H9 (cell line): ENCODE measurements around the gene APLN. TPM values are rescaled to one million over a fixed set of nuclear protein-coding genes. Genes with fewer than 3 reads are reported as not detected.
A peak's percentile ranks its signal among the peaks of the same experiment; 100 is the strongest.

ENCODE experiments used
- DNase-seq: peaks from one replicate; pipeline ENCODE4 v3.0.0-alpha.2; 2017
- H2AFZ ChIP-seq: one replicate; pipeline ENCODE4 v1.6.1; 2013; ENCODE audit warnings: mild to moderate bottlenecking, low read length, control low read depth, moderate library complexity
- H2AK5ac ChIP-seq: 2 replicates; pipeline ENCODE4 v1.6.1; 2013; ENCODE audit warnings: low read length, control low read depth, mixed read lengths; ENCODE audit not compliant: insufficient read length
- H2BK120ac ChIP-seq: one replicate; pipeline ENCODE4 v1.6.1; 2013; ENCODE audit warnings: low read depth, mild to moderate bottlenecking, low read length, control low read depth, inconsistent platforms; ENCODE audit not compliant: poor library complexity, severe bottlenecking
- H2BK12ac ChIP-seq: 2 replicates; pipeline ENCODE4 v1.6.1; 2013; ENCODE audit warnings: low read length, control low read depth, mixed read lengths, low read depth; ENCODE audit not compliant: insufficient read length
- H2BK15ac ChIP-seq: 2 replicates; pipeline ENCODE4 v1.6.1; 2013; ENCODE audit warnings: low read depth, low read length, control low read depth
- H2BK20ac ChIP-seq: one replicate; pipeline ENCODE4 v1.6.1; 2013; ENCODE audit warnings: low read depth, mild to moderate bottlenecking, low read length, control low read depth, inconsistent platforms; ENCODE audit not compliant: poor library complexity, severe bottlenecking
- H2BK5ac ChIP-seq: 2 replicates; pipeline ENCODE4 v1.6.1; 2013; ENCODE audit warnings: low read length, control low read depth, mixed read lengths; ENCODE audit not compliant: insufficient read length
- H3K14ac ChIP-seq: 2 replicates; pipeline ENCODE4 v1.6.1; 2013; ENCODE audit warnings: low read length, control low read depth; ENCODE audit not compliant: insufficient read depth
- H3K18ac ChIP-seq: 2 replicates; pipeline ENCODE4 v1.6.1; 2013; ENCODE audit warnings: low read depth, mild to moderate bottlenecking, mixed read lengths, low read length, control low read depth; ENCODE audit not compliant: insufficient read length
- H3K23ac ChIP-seq: 2 replicates; pipeline ENCODE4 v1.6.1; 2013; ENCODE audit warnings: low read length, control low read depth, mixed read lengths, low read depth; ENCODE audit not compliant: insufficient read length
- H3K23me2 ChIP-seq: 2 replicates; pipeline ENCODE4 v1.6.1; 2013; ENCODE audit warnings: low read depth, mild to moderate bottlenecking, mixed read lengths, low read length, control low read depth; ENCODE audit not compliant: insufficient read length, poor library complexity, severe bottlenecking
- H3K27ac ChIP-seq: 2 replicates; pipeline ENCODE4 v1.5.1; 2013; ENCODE audit warnings: low read length, control low read depth, mixed read lengths, low read depth; ENCODE audit not compliant: insufficient read length
- H3K27me3 ChIP-seq: 2 replicates; pipeline ENCODE4 v1.6.1; 2013; ENCODE audit warnings: low read length, control low read depth, inconsistent platforms; ENCODE audit not compliant: insufficient read depth
- H3K4ac ChIP-seq: 2 replicates; pipeline ENCODE4 v1.6.1; 2013; ENCODE audit warnings: low read depth, mild to moderate bottlenecking, control low read depth, inconsistent platforms, low read length, moderate library complexity
- H3K4me1 ChIP-seq: 2 replicates; pipeline ENCODE4 v1.6.1; 2013; ENCODE audit warnings: low read length, control low read depth, inconsistent platforms; ENCODE audit not compliant: insufficient read depth
- H3K4me2 ChIP-seq: 2 replicates; pipeline ENCODE4 v1.6.1; 2013; ENCODE audit warnings: low read length, control low read depth, mixed read lengths; ENCODE audit not compliant: insufficient read length, insufficient read depth
- H3K56ac ChIP-seq: 2 replicates; pipeline ENCODE4 v1.6.1; 2013; ENCODE audit warnings: low read depth, mild to moderate bottlenecking, mixed read lengths, low read length, control low read depth; ENCODE audit not compliant: insufficient read length
- H3K79me1 ChIP-seq: 2 replicates; pipeline ENCODE4 v1.6.1; 2013; ENCODE audit warnings: low read depth, mild to moderate bottlenecking, moderate library complexity, low read length, control low read depth, inconsistent platforms; ENCODE audit not compliant: insufficient read depth, poor library complexity, severe bottlenecking
- H3K79me2 ChIP-seq: 2 replicates; pipeline ENCODE4 v1.6.1; 2013; ENCODE audit warnings: low read length, control low read depth, inconsistent platforms; ENCODE audit not compliant: insufficient read depth
- H3K9ac ChIP-seq: 2 replicates; pipeline ENCODE4 v1.6.1; 2013; ENCODE audit warnings: low read length, control low read depth, mixed read lengths; ENCODE audit not compliant: insufficient read length; ENCODE audit errors: extremely low read depth
- H3K9me3 ChIP-seq: one replicate; pipeline ENCODE4 v1.6.1; 2013; ENCODE audit warnings: low read depth, low read length, inconsistent platforms; ENCODE audit not compliant: control insufficient read depth
- H3T11ph ChIP-seq: one replicate; pipeline ENCODE4 v1.6.1; 2013; ENCODE audit warnings: mild to moderate bottlenecking, low read length, control low read depth, inconsistent platforms
- H4K20me1 ChIP-seq: one replicate; pipeline ENCODE4 v1.6.1; 2013; ENCODE audit not compliant: control insufficient read depth, insufficient read length, insufficient read depth
- H4K5ac ChIP-seq: 2 replicates; pipeline ENCODE4 v1.6.1; 2013; ENCODE audit warnings: low read depth, mild to moderate bottlenecking, mixed read lengths, low read length, control low read depth; ENCODE audit not compliant: insufficient read length
- H4K8ac ChIP-seq: replicated peaks from 2 replicates; pipeline ENCODE4 v1.6.1; 2013; ENCODE audit warnings: low read length, control low read depth, mixed read lengths, low read depth; ENCODE audit not compliant: insufficient read length
- H4K91ac ChIP-seq: 2 replicates; pipeline ENCODE4 v1.6.1; 2013; ENCODE audit warnings: low read depth, mild to moderate bottlenecking, moderate library complexity, mixed read lengths, low read length, control low read depth; ENCODE audit not compliant: insufficient read length
- H3K27ac Mint-ChIP-seq, 3 experiments: 2 replicates in 2 of 3; 3 replicates in 1 of 3; pipeline ENCODE4 v1.8.0; 2020 to 2021; ENCODE audit warnings: mixed read lengths in 3 of 3, mild to moderate bottlenecking in 1 of 3, moderate library complexity in 1 of 3
- H3K27me3 Mint-ChIP-seq: 2 replicates; pipeline ENCODE4 v1.8.0; 2021; ENCODE audit warnings: low read depth, mild to moderate bottlenecking, moderate library complexity, mixed read lengths
- H3K36me3 Mint-ChIP-seq, 3 experiments: 2 replicates in 2 of 3; 3 replicates in 1 of 3; pipeline ENCODE4 v1.8.0; 2020 to 2021; ENCODE audit warnings: low read depth in 3 of 3, mixed read lengths in 3 of 3; ENCODE audit not compliant: insufficient read depth in 1 of 3
- H3K4me1 Mint-ChIP-seq, 2 experiments: 2 replicates each; pipeline ENCODE4 v1.8.0; 2020; ENCODE audit warnings: mixed read lengths in 2 of 2
- H3K4me3 Mint-ChIP-seq, 2 experiments: 2 replicates in 1 of 2; 3 replicates in 1 of 2; pipeline ENCODE4 v1.8.0; 2020 to 2021; ENCODE audit warnings: mild to moderate bottlenecking in 2 of 2, mixed read lengths in 2 of 2, moderate library complexity in 1 of 2
- H3K9me3 Mint-ChIP-seq, 2 experiments: 2 replicates in 1 of 2; 3 replicates in 1 of 2; pipeline ENCODE4 v1.8.0; 2020; ENCODE audit warnings: mild to moderate bottlenecking in 2 of 2, mixed read lengths in 2 of 2, moderate library complexity in 1 of 2
- WGBS: extraction: QIAGEN DNeasy Blood & Tissue Kit; methylation state at CpG from one replicate; pipeline ENCODE4 v1.1.7; 2013; ENCODE audit warnings: missing lambda C conversion rate, low lambda C conversion rate, mixed read lengths; ENCODE audit not compliant: insufficient read length; ENCODE audit errors: extremely low coverage; 5-methylcytosine and 5-hydroxymethylcytosine counted together
- total RNA-seq: library from RNA; stranded (reverse); gene quantifications from 2 replicates; pipeline ENCODE4 v1.2.1, GENCODE V29; 2021
- TF ChIP-seq, protein P1 (sequence below): fragments of 200-600 bp; sonication (generic); conservative IDR thresholded peaks from 3 replicates; pipeline ENCODE4 v1.8.0; 2021; ENCODE audit warnings: antibody characterized with exemption, mild to moderate bottlenecking

The APLN gene
- total RNA-seq, 1 experiment from 2014 or later: 0.24 TPM

GRCh38 chrX:129688097-129688496 lies 33.3 kb upstream of the APLN start:
- WGBS: no CpG with 5 or more reads among the region's 3 CpGs
- H3K9me3 Mint-ChIP-seq: peaks cover 0 to 49% of the 10 kb centered on the region in 2 experiments; a peak in 3 of 5 replicates

More at GRCh38 chrX:129688097-129688496, 33.3 kb upstream of the APLN start:
- peaks cover 0 to 2% (median 0%) of the 10 kb centered on the region in 3 experiments; a peak in 2 of 7 replicates for H3K36me3 Mint-ChIP-seq
- H3K4me2 ChIP-seq: no peak overlapping the region
- peaks cover 18 to 26% of the 10 kb centered on the region in 2 experiments for H3K4me1 Mint-ChIP-seq
- H4K8ac ChIP-seq: no peak overlapping the region
- H3K4ac ChIP-seq: no peak overlapping the region
- no peak overlapping the region for H2BK12ac ChIP-seq
- no peaks in the 10 kb centered on the region for H3K79me1 ChIP-seq
- H4K20me1 ChIP-seq: no peaks in the 10 kb centered on the region
- no peak overlapping the region for H2AFZ ChIP-seq
- H3K9ac ChIP-seq: no peak overlapping the region
- no peak overlapping the region for H3K14ac ChIP-seq
- no peak overlapping the region for H2BK5ac ChIP-seq
- H3K79me2 ChIP-seq: no peaks in the 10 kb centered on the region
- no peak overlapping the region for H4K5ac ChIP-seq
- H3T11ph ChIP-seq: no peak overlapping the region
- H3K18ac ChIP-seq: no peak overlapping the region
- H3K27ac ChIP-seq: no peak overlapping the region
- no peak overlapping the region for H3K56ac ChIP-seq
- TF ChIP-seq, protein P1, sequence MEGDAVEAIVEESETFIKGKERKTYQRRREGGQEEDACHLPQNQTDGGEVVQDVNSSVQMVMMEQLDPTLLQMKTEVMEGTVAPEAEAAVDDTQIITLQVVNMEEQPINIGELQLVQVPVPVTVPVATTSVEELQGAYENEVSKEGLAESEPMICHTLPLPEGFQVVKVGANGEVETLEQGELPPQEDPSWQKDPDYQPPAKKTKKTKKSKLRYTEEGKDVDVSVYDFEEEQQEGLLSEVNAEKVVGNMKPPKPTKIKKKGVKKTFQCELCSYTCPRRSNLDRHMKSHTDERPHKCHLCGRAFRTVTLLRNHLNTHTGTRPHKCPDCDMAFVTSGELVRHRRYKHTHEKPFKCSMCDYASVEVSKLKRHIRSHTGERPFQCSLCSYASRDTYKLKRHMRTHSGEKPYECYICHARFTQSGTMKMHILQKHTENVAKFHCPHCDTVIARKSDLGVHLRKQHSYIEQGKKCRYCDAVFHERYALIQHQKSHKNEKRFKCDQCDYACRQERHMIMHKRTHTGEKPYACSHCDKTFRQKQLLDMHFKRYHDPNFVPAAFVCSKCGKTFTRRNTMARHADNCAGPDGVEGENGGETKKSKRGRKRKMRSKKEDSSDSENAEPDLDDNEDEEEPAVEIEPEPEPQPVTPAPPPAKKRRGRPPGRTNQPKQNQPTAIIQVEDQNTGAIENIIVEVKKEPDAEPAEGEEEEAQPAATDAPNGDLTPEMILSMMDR: no peak
- no peak overlapping the region for H3K23ac ChIP-seq
- DNase-seq: no peak
- no peak overlapping the region for H2AK5ac ChIP-seq
- peaks cover 5% of the 10 kb centered on the region for H3K27me3 Mint-ChIP-seq
- H3K4me1 ChIP-seq: peaks cover 3% of the 10 kb centered on the region; the same call in 1 of the 2 replicates
- peak overlapping the region in 1 of 3 experiments; percentile 60; a peak in 1 of 7 replicates for H3K27ac Mint-ChIP-seq
- H3K23me2 ChIP-seq: no peaks in the 10 kb centered on the region
- H3K27me3 ChIP-seq: no peaks in the 10 kb centered on the region
- no peaks in the 10 kb centered on the region for H3K9me3 ChIP-seq
- no peak overlapping the region for H2BK20ac ChIP-seq
- no peak overlapping the region for H2BK15ac ChIP-seq
- H3K4me3 Mint-ChIP-seq: no peak overlapping the region; a peak in 1 of 5 replicates
- H2BK120ac ChIP-seq: no peak overlapping the region
- no peak overlapping the region for H4K91ac ChIP-seq
